H1 (cell line): ENCODE results near the gene OSCP1. TPM values are rescaled to one million over a fixed set of nuclear protein-coding genes. Genes with fewer than 3 reads are reported as not detected.

ENCODE experiments used
- CBX8 ChIP-seq: fragments of 300-800, 300-1000 bp; sonication (generic); IDR thresholded peaks from 2 replicates; pipeline ENCODE4 v1.7.1; 2016; ENCODE audit warnings: low read depth, low read length, borderline replicate concordance
- GABPA ChIP-seq: IDR thresholded peaks from 2 replicates; pipeline ENCODE4 v1.6.1; 2011; ENCODE audit warnings: mild to moderate bottlenecking, low read length, moderate library complexity, borderline replicate concordance; ENCODE audit not compliant: insufficient read depth
- GTF2F1 ChIP-seq: IDR thresholded peaks from 2 replicates; pipeline ENCODE4 v1.6.1; 2012; ENCODE audit warnings: low read depth, low read length, improper control_type of control experiment, borderline replicate concordance
- JUND ChIP-seq: IDR thresholded peaks from 2 replicates; pipeline ENCODE4 v1.6.1; 2011; ENCODE audit warnings: mild to moderate bottlenecking, improper control_type of control experiment, low read length
- MAX ChIP-seq: IDR thresholded peaks from 2 replicates; pipeline ENCODE4 v1.6.1; 2012; ENCODE audit warnings: inconsistent platforms
- NRF1 ChIP-seq: IDR thresholded peaks from 2 replicates; pipeline ENCODE4 v1.6.1; 2011; ENCODE audit warnings: mild to moderate bottlenecking, low read depth, low read length, improper control_type of control experiment
- polyA plus RNA-seq, 7 experiments: library from polyadenylated mRNA; depleted of rRNA in 3 of 7; stranded (reverse) in 5 of 7; unstranded in 2 of 7; fragments of >200 nt in 5 of 7; fragments of 200-250 nt in 2 of 7; gene quantifications; 1 replicate in 5 of 7; 2 replicates in 1 of 7; 4 replicates in 1 of 7; pipeline versions ENCODE4 v1.2.1 to v1.2.3, GENCODE V29; 2011 to 2013; ENCODE audit warnings: missing spikeins in 2 of 7, mixed read lengths in 2 of 7
- total RNA-seq: library from RNA; stranded (reverse); fragmentation: NEBNext Ultra II Directional; extraction: Animal tissue kit (Norgen Biotek cat#: 25700); gene quantifications from 2 replicates; pipeline ENCODE4 v1.2.1, GENCODE V29; 2021
- TF ChIP-seq, protein P1 (sequence below): fragments of 300-600 bp; sonication (generic); IDR thresholded peaks from 2 replicates; pipeline ENCODE4 v1.7.1; 2012; ENCODE audit warnings: low read length, moderate library complexity, mild to moderate bottlenecking, inconsistent platforms; ENCODE audit not compliant: insufficient replicate concordance

The OSCP1 gene
- total and polyA plus RNA-seq, 2 of the 8 experiments (the other 6 are each of a cell fraction or from before 2014, with no cell fraction given) = 1.8 to 3.3 TPM

GRCh38 chr1:36417931-36418330 is 32.3 kb downstream of the OSCP1 start (continued):
- TF ChIP-seq, protein P1, sequence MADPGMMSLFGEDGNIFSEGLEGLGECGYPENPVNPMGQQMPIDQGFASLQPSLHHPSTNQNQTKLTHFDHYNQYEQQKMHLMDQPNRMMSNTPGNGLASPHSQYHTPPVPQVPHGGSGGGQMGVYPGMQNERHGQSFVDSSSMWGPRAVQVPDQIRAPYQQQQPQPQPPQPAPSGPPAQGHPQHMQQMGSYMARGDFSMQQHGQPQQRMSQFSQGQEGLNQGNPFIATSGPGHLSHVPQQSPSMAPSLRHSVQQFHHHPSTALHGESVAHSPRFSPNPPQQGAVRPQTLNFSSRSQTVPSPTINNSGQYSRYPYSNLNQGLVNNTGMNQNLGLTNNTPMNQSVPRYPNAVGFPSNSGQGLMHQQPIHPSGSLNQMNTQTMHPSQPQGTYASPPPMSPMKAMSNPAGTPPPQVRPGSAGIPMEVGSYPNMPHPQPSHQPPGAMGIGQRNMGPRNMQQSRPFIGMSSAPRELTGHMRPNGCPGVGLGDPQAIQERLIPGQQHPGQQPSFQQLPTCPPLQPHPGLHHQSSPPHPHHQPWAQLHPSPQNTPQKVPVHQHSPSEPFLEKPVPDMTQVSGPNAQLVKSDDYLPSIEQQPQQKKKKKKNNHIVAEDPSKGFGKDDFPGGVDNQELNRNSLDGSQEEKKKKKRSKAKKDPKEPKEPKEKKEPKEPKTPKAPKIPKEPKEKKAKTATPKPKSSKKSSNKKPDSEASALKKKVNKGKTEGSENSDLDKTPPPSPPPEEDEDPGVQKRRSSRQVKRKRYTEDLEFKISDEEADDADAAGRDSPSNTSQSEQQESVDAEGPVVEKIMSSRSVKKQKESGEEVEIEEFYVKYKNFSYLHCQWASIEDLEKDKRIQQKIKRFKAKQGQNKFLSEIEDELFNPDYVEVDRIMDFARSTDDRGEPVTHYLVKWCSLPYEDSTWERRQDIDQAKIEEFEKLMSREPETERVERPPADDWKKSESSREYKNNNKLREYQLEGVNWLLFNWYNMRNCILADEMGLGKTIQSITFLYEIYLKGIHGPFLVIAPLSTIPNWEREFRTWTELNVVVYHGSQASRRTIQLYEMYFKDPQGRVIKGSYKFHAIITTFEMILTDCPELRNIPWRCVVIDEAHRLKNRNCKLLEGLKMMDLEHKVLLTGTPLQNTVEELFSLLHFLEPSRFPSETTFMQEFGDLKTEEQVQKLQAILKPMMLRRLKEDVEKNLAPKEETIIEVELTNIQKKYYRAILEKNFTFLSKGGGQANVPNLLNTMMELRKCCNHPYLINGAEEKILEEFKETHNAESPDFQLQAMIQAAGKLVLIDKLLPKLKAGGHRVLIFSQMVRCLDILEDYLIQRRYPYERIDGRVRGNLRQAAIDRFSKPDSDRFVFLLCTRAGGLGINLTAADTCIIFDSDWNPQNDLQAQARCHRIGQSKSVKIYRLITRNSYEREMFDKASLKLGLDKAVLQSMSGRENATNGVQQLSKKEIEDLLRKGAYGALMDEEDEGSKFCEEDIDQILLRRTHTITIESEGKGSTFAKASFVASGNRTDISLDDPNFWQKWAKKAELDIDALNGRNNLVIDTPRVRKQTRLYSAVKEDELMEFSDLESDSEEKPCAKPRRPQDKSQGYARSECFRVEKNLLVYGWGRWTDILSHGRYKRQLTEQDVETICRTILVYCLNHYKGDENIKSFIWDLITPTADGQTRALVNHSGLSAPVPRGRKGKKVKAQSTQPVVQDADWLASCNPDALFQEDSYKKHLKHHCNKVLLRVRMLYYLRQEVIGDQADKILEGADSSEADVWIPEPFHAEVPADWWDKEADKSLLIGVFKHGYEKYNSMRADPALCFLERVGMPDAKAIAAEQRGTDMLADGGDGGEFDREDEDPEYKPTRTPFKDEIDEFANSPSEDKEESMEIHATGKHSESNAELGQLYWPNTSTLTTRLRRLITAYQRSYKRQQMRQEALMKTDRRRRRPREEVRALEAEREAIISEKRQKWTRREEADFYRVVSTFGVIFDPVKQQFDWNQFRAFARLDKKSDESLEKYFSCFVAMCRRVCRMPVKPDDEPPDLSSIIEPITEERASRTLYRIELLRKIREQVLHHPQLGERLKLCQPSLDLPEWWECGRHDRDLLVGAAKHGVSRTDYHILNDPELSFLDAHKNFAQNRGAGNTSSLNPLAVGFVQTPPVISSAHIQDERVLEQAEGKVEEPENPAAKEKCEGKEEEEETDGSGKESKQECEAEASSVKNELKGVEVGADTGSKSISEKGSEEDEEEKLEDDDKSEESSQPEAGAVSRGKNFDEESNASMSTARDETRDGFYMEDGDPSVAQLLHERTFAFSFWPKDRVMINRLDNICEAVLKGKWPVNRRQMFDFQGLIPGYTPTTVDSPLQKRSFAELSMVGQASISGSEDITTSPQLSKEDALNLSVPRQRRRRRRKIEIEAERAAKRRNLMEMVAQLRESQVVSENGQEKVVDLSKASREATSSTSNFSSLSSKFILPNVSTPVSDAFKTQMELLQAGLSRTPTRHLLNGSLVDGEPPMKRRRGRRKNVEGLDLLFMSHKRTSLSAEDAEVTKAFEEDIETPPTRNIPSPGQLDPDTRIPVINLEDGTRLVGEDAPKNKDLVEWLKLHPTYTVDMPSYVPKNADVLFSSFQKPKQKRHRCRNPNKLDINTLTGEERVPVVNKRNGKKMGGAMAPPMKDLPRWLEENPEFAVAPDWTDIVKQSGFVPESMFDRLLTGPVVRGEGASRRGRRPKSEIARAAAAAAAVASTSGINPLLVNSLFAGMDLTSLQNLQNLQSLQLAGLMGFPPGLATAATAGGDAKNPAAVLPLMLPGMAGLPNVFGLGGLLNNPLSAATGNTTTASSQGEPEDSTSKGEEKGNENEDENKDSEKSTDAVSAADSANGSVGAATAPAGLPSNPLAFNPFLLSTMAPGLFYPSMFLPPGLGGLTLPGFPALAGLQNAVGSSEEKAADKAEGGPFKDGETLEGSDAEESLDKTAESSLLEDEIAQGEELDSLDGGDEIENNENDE = no peak
- TF ChIP-seq JUND (no peak), MAX (no peak), GABPA (no peak), NRF1 (no peak), GTF2F1 (no peak), CBX8 (no peak)
